ENCODE measurements around the gene NKX1-1. TPM values are rescaled to one million over a fixed set of nuclear protein-coding genes. Genes with fewer than 3 reads are reported as not detected.

Gene NKX1-1
- total RNA-seq, 1 donor from 2014 or later, result not detected

GRCh38 chr4:1359976-1360375 lies 46.3 kb downstream of the NKX1-1 start:
- Mint-ChIP-seq H3K27ac (ENCODE audit: unreplicated experiment) (no peak overlapping the region), H3K27me3 (ENCODE audit: unreplicated experiment) (peaks cover 4% of the 10 kb centered on the region), H3K4me1 (ENCODE audit: unreplicated experiment) (no peaks in the 10 kb centered on the region), H3K4me3 (ENCODE audit: unreplicated experiment) (no peak overlapping the region), H3K36me3 (ENCODE audit: low read depth, unreplicated experiment) (peaks cover 11% of the 10 kb centered on the region), H3K9me3 (ENCODE audit: unreplicated experiment) (no peaks in the 10 kb centered on the region)
- DNase-seq (ENCODE audit: low spot score), result no peak
- TF ChIP-seq, protein P1, sequence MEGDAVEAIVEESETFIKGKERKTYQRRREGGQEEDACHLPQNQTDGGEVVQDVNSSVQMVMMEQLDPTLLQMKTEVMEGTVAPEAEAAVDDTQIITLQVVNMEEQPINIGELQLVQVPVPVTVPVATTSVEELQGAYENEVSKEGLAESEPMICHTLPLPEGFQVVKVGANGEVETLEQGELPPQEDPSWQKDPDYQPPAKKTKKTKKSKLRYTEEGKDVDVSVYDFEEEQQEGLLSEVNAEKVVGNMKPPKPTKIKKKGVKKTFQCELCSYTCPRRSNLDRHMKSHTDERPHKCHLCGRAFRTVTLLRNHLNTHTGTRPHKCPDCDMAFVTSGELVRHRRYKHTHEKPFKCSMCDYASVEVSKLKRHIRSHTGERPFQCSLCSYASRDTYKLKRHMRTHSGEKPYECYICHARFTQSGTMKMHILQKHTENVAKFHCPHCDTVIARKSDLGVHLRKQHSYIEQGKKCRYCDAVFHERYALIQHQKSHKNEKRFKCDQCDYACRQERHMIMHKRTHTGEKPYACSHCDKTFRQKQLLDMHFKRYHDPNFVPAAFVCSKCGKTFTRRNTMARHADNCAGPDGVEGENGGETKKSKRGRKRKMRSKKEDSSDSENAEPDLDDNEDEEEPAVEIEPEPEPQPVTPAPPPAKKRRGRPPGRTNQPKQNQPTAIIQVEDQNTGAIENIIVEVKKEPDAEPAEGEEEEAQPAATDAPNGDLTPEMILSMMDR (IDR thresholded peaks at IDR 0.05; ENCODE audit: unreplicated experiment), result no peak

GRCh38 chr4:1359144-1359501 lies 47.1 kb downstream of the NKX1-1 start:
- H3K27ac Mint-ChIP-seq (ENCODE audit: unreplicated experiment), result no peak overlapping the region
- TF ChIP-seq, protein P1 (IDR thresholded peaks at IDR 0.05; ENCODE audit: unreplicated experiment), result no peak
- peaks cover 11% of the 10 kb centered on the region for H3K36me3 Mint-ChIP-seq (ENCODE audit: low read depth, unreplicated experiment)
- no peaks in the 10 kb centered on the region for H3K4me1 Mint-ChIP-seq (ENCODE audit: unreplicated experiment)
- peaks cover 4% of the 10 kb centered on the region for H3K27me3 Mint-ChIP-seq (ENCODE audit: unreplicated experiment)
- DNase-seq (ENCODE audit: low spot score), result no peak
- no peaks in the 10 kb centered on the region for H3K9me3 Mint-ChIP-seq (ENCODE audit: unreplicated experiment)
- H3K4me3 Mint-ChIP-seq (ENCODE audit: unreplicated experiment), result no peak overlapping the region

DNA sequence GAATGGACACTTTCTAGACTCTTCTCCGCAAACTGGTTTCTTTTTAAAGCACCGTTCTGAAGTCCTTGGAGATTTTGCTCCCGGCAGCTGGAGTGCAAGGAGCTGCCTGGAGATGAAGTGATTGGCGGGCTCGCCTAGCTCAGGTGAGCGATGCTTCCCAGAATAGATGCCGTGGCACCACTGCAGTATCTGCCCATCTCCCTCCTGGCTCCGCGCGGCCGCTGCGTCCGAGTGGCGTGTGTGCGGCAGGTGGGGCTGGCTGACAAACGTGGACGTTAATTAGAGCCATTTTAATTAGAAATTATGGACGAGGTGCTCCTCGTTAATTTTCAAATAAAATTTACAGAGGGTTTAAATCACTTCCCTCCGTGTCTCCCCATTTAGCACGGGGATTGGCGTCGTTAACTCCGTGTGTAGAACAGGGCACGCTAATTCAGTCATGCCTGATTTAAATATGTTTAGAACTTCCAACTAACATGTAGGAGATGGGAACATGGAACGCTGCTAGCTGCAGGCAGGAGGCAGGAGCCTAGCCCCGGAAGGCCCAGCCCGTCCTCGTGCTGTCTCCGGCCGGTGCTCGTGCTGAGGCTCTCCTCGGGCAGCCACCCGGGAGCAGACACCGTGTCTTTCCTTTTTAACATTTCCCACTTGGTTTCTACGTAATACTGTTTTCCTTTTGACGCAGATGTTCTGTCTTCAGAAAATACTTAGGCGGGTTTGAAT lies 47.7 kb downstream of the NKX1-1 start:
- Mint-ChIP-seq H3K36me3 (ENCODE audit: low read depth, unreplicated experiment) (peaks cover 11% of the 10 kb centered on the region), H3K27me3 (ENCODE audit: unreplicated experiment) (peaks cover 4% of the 10 kb centered on the region), H3K4me3 (ENCODE audit: unreplicated experiment) (no peak overlapping the region), H3K27ac (ENCODE audit: unreplicated experiment) (no peak overlapping the region), H3K9me3 (ENCODE audit: unreplicated experiment) (no peaks in the 10 kb centered on the region), H3K4me1 (ENCODE audit: unreplicated experiment) (no peaks in the 10 kb centered on the region)
- no peak for DNase-seq (ENCODE audit: low spot score)
- TF ChIP-seq, protein P1 (IDR thresholded peaks at IDR 0.05; ENCODE audit: unreplicated experiment), result no peak

GRCh38 chr4:1357356-1358248 lies 48.6 kb downstream of the NKX1-1 start:
- no peaks in the 10 kb centered on the region for H3K9me3 Mint-ChIP-seq (ENCODE audit: unreplicated experiment)
- TF ChIP-seq, protein P1 (IDR thresholded peaks at IDR 0.05; ENCODE audit: unreplicated experiment), result no peak
- no peaks in the 10 kb centered on the region for H3K4me1 Mint-ChIP-seq (ENCODE audit: unreplicated experiment)
- peaks cover 4% of the 10 kb centered on the region for H3K27me3 Mint-ChIP-seq (ENCODE audit: unreplicated experiment)
- H3K27ac Mint-ChIP-seq (ENCODE audit: unreplicated experiment), result no peak overlapping the region
- DNase-seq (ENCODE audit: low spot score), result no peak
- H3K4me3 Mint-ChIP-seq (ENCODE audit: unreplicated experiment), result no peak overlapping the region
- H3K36me3 Mint-ChIP-seq (ENCODE audit: low read depth, unreplicated experiment), result peaks cover 14% of the 10 kb centered on the region
